GM18508 (cell line): ENCODE results near the gene STOM.
"Not testable (repeated sequence)": the region's sequence is repeated elsewhere in the genome, so short reads cannot be mapped to it uniquely, and the experiment has no call there.

ENCODE experiments used
- ATAC-seq: cut with Tn5 transposase; IDR thresholded peaks from one replicate; pipeline ENCODE4 v1.9.1; 2021; ENCODE audit warnings: moderate number of reproducible peaks; ENCODE audit not compliant: insufficient read depth, unreplicated experiment

The STOM gene

DNA sequence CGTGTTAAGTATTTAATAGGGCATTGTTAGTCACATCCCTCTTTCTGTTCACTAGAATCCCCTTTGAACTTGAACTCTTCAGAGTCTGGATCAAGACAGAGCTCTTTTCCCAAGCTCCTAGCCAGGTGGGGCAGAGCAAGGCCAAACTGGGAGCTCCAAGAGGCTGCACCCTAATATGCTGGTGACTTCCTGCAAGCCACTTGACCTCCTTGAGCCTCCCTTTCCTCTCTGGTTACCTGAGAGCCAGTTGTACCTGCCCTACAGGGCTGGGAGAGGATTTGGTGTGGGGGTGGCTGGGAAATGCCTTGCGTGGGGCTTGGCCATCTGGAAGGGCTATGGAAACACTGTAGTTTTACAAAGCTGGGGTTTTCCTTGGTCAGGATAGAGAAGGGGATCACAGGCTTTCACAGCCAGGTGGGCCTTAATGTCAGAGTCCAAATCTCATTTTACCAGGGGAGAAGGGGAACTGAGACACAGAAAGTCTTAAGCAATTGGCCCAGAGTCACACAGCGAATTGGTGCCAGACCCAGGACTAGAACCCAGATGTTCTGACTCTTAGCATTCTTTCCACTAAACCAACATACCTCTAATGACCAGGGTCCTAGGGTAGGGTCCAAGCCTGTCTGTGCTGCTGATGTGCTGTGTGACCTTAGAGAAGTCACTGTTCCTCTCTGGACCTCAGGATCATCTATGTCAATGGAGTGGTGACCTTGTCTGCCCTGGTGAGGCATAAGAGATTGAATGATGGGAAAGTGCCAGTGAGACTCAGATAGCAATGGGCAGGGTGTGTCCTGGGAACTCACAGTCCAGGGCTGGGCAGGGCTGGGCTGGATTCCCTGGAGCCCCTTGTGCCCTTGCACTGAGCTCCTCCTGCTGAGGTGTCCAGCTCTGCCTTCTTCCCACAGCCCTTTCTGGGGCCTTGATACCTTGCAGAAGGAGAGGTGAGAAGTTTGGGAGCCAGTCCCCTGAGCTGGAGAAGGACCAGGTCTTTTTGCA lies 66.3 kb downstream of the STOM start:
- ATAC-seq: no peak

DNA sequence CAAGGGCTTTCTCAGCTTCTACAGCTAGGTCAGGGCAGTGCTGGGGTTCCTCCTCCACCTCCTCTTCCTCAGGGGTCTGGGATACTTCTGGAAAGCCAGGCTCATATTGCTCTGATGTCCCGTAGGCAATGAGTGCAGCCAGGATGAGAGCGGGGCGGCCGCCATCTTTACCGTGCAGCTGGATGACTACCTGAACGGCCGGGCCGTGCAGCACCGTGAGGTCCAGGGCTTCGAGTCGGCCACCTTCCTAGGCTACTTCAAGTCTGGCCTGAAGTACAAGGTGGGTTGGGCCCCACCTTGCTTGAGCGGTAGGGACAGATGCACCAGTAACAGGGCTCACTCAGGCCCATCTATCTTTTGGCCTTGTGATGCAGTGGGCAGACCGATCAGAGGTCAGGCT lies 67.3 kb downstream of the STOM start:
- ATAC-seq: no peak

DNA sequence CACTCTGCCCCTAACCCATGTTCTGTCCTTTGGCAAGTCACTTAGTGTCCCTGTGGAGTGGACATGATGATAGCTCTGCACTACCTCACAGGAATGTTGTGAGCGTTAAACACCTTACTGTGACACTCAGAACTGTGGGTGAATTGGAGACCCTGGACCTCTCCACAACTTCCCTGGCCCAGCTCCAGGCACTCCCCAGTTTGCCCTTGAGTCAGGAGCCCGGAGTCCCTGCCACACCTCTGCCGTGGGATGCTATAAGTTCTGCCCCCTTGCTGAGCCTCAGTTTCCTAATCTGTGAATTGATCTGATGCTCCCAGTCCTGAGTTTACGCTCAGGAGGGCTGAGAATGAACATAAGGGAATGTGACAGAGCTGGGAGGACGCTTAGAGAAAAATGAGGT lies 67.7 kb downstream of the STOM start:
- ATAC-seq: no peak

DNA sequence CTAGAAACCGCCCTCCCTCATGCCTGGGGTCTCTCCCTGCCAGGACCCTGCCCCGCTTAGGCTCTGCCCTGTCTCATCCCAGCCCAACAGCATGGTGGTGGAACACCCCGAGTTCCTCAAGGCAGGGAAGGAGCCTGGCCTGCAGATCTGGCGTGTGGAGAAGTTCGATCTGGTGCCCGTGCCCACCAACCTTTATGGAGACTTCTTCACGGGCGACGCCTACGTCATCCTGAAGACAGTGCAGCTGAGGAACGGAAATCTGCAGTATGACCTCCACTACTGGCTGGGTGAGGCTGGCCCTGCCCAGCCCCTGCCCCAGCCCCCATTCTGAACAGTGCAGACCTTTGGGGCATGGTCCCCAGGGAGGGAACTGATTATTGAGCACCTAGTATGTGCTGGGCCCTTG lies 68.2 kb downstream of the STOM start:
- ATAC-seq: no peak

DNA sequence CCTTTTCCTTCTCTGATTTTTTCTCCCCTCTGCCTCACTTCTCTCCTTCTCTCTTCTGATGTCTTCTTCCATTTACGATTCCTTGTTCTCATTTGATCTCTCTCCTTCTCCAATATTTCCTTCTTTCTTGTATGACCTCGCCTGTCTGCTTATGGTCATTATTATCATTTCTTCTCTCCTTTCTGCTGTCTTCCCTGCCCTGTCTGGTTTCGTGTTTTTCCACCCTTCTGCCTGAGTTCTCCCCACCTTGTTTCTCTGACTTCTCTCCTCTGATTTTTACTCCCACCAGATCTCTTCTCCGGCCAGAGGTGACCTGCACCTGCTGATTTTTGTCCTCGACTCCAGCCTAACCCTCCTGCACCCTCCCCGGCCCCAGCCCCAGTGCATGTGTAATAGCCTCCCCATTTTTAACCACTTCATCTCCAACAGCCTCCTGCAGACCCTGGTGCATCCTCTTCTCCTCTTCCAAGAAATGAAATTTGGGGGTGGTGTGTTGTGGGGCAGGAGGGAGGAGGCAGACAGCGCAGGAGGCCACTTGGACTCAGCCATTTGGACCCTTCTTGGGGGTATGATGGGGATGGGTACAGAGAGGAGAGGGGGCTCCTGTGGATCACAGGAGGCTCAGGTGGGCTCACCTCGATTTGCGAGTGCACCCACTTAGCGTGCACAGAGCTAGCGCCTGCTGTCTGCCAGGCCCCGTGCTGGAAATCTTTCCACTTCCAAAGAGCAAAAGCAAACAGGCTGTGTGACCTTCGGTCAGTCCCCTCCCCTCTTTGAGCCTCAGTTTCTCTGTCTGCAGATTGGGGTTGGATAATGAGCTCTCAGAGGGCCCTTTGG lies 69.5 kb downstream of the STOM start:
- ATAC-seq: no peak

DNA sequence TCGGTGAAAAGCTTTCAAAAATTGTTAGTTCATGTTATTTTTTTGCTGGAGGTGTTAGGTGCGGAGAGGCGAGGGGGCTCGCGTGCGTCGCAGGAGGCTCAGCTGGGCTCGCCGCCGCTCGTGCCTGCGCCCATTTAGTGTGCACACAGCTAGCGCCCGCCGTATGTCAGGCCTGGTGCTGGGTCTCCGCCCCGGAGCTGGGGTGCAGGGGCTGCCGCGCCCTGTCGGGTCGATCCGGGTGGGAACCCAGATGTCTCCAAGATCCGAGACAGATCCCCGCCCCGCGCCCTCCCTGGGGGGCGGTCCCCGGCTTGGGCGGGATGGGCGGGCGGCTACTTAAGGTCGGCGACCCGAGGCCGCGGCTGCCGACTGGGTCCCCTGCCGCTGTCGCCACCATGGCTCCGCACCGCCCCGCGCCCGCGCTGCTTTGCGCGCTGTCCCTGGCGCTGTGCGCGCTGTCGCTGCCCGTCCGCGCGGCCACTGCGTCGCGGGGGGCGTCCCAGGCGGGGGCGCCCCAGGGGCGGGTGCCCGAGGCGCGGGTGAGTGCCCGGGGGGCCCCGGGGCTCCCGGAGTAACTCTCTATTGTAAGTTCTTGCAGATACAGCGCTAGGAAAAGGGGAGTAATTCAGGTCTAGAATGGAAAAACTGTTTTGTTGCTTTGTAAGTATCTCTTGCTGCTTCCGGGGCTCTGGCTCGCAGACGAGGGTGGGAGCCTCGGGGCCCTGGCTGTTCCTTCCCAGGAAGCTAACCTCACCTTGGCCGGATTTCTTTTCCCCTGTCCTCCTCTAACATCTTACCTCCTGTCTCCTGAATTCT lies 70.4 kb downstream of the STOM start:
- no peak for ATAC-seq

DNA sequence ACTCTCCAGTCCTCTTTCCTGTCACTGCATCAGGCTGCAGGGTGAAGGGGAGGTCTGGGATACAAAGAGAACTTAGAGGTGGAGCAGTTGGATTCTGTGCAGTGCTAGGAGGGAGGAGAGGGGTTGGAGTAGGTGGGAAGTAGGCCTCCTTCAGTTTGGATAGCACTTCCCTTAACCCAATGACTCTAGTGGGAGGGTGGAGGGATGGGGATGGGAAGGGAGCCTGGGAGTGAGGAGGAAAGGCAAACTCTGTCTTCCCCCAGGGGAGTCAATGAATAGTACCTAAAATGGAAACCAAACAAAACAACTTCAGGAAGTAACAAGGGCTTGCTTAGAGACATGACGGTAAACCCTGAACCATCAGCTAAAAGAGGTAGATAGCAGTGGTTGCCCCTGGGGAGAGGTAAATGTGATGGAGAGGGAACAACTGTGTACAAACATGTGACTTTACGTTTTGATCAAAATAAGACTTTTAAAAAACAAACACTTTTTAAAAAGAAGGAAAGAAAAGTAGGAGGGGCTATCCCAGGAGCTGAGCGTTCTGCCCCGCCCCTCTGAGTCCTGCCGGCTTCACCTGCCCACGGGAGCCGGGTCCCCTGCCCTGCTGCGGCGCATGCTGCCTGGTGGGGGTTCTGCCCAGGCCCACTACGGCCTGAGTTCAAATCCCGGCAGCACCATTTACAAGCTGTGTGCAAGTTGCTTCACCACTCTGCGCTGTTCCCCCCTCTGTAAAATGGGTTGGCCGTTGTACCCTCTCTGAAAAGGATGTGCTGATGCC lies 71.2 kb downstream of the STOM start:
- no peak for ATAC-seq

DNA sequence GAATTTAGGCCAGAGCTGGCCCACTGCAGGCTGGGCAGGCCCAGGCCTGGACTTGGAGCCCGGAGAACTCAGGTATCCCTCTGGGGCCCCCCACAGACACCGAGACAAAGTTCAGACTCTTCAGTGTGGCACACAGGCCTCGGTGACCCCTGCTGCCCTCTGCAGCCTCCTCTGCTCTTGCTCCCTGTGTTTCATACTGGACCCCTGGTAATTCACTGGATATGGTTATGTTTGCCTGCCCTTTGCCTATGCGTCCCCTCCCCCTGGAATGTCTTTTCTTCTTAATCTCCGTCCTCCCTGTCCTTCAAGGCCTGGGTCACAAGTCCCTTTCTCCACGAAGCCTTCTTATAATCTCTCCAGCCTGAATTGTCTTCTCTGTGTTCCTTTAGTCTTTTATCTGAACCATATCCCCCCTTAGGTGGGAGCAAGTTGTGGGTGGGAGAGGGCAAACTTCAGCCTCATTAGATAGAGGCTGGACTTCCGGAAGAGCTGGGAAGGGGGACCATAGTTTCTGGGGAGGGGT lies 72.0 kb downstream of the STOM start:
- no peak for ATAC-seq

DNA sequence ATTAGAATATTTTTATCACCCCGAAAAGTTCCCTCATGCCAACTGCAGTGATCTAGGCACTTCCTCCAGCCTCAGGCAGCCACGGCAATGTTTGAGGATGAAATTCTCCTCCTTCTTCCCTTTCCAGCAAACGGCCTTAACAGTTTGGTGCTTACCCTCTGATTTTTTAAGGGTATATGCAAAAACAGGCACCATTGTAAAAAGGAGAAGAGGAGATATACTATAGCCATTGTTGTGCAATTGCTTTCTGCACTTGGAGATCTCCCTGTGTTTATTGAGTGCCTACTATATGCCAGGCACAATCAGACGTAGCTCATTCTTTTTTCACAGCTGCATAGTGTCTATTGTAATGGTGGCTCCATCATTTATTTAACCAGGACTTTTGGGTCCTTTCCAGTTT lies 72.7 kb downstream of the STOM start:
- ATAC-seq: no peak

DNA sequence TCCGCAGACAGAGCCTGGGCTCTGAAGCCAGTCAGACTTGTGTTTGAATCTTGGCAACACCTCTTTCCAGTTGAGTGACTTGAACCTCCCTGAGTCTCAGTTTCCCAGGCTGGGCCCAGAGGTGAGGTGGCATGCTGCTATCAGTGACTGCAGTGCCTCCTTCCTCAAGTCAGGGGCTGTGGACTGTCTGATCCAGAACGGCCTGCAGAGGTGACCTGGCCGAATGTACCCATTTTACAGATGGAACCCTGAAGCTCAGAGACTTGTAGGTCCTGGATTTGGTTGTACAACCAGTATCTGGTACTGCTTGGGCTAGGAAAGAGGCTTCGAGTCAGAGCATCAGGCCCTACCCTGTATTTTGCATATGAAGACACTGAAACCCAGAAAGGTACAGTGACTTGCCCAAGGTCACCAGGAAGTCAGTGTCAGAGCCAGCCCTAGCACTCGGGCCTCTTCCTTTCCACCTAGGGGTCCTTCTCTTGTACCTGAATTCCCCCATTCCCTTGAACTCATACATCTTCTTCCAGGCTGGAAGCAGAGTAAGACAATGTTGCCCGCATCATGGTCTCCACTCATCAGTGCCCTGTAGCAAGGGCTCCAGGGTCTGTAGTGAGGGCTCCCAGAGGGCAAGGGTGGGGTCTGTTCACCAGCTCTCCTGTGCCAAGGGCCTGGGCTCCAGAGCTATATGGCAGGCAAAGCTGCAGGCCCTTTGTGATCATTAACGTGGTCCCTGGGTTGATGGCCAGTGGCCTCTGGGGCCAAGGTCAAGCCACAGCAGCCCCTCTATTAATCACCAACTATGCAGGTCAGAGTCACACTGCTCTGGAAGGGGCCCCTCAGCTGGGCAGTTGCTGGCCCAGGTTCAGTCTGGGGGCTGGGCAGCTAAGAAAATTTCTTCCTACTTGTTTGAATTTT lies 73.6 kb downstream of the STOM start:
- no peak for ATAC-seq

DNA sequence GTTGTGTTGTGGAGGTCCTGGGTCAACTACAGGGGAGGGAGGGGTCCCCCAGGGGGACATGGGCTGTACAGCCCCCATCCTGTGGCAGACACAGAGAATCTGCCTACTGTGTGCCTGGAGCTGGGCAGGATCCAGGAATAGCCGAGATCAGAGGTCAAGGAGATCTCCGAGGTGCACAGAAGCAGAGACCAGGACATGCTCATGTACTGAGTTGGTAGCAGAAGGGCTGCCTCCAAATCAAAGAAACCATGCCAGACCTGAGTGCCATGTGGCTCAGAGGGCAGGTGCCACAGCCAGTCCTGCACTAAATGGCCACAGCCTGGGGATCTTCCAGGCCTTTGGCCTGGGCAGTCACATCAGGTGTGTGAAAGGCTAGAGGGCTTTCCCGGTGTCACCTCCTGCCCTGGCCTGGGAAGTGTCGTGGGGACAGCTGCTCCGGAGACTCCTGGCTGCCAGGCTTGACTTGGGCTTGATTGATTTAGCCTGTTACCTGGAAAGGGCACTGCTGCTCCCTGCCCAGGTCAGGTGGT lies 74.3 kb downstream of the STOM start:
- ATAC-seq: no peak

DNA sequence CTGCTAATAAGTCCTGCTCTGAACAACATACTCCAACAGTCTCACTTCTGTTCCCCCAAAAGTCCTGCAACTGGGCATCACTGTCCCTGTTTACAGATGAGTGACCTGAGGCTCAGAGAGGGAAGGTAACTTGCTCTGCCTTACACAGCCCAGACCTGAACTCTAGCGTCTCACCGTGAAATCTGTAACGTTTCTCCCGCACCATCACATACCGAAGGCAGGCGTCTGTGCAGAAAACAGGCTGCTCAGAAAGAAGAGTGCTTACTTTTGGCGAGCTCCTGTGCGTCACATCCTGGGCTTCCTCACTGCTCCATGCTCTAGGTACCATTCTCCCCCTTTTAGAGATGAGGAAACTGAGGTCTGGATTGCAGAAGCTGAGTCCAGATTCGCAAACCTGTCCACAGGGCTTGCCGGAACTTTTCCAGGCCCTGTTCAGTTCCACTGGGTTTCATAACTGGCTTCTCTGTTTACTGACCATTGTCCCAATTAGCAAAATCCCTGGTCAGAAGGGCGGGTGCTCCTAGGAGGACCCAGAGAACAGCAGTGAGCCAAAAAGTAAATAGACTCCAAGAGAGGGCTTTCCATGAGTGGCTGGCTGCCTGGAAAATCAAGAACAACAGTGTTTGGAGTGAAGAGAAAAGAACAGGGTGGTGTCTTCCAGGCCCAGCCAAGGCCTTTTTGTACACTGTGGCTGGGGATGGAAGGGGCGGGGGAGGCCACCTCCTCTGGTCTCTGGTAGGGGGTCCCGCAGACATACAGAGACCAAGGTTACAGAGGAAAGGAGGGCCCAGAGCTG lies 75.0 kb downstream of the STOM start:
- no peak for ATAC-seq

DNA sequence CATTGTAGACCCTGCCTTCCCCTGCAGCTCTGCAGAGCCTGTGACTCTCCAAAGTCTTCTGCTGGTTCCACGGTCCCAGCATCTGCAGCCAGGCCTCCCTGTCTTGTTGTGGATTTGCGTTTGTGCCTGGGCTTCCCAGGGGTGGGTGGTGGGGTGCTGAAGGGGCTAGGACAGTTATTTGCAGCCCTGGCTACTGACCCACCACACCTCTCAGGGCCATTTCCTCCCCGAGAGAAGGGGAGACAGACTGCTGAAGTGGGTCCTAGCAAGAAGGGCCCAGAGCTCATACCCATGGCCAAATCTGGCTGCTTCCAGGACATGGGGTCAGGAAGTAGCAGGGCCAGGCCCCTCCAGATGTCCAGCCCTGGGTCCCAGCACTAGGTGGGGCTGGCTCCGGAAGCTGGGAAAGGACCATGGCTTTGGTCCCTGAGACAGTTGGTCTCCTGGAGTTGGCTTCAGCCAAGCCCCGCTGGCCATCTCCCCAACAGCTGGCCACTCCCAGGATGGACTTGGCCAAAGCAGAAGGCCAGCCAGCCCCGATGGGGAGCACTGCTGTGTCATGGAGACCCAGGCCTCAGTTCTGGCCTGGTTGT lies 75.8 kb downstream of the STOM start:
- no peak for ATAC-seq

DNA sequence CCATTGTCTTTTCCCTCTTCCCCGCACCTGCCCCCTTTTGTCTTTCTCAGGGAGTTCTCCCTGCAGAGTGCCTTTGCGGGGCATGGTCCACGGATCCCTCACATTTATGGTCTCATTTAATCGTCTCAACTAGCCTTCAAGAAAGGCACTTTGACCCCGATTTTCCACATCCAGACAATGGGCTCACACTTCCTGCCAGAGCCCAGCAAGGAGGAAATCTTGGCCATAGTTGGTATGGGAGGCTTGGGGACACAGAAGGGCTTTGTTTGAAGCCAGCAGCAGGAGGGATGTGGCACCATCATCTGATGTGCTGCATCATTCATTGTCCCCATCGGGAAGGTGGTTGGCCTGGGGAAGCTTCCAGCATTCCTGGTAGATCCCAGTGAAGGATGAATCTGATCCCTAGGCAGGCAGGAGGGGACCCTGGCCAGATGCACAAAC lies 77.2 kb downstream of the STOM start:
- ATAC-seq: no peak

DNA sequence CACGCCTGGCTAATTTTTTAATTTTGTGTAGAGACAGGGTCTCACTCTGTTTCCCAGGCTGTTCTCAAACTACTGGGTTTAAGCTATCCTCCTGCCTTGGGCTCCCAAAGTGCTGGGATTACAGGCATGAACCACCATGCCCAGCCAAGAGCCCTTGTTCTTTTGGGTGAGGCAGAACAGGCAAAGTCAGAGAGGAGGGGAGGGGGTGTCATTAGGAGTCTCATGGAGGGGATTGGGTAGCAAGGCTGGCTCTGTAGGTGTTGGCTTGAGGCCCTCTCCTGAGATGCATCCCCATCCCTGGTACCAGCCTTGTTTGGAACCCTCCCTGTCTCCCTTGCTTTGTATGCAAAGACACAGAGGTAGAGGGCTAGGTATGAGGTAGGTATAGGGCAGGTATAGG lies 78.0 kb downstream of the STOM start:
- no peak for ATAC-seq

DNA sequence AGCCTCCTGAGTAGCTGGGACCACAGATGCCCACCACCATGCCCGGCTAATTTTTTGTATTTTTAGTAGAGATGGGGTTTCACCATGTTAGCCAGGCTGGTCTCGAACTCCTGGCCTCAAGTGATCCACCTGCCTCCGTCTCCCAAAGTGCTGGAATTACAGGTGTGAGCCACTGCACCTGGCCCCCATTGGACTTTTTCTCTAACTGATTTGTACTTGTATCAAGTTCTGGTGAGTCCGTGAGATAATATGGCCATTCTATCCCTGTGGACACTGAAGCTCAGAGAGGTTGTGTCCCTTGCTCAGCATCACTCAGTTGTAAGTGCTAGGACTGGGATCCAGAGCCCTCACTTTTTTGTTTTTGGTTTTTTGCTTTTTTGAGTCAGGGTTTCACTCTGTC lies 78.5 kb downstream of the STOM start:
- ATAC-seq: not testable (repeated sequence)

DNA sequence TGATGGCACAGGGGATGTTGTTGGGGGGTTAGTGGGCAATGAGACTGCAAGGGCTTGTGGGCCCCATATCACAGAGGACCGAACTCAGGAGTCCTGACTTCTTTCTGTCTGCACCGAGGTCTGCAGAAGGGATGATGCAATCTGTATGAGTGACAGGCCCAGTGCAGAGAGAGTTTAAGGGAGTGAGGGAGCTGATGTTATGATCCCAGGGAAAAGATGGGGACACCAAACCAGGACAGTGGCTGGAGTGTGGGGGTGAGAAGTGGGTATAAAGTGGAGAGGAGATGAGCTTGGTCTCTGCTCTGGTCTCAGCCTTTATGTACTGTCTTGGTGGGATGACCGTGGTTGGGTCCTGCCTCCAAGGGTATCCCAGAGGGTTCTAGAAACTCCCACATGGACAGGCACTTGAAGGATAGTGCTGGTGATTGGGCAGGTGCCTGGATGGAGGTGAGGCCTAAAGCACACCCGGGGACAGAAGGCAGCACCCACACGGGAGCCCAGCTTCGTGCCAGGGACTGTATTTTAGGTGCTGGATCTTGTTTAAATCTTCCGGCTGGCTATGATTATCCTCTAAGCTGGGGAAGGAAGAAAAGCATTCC lies 80.2 kb downstream of the STOM start:
- ATAC-seq: no peak
